ENCODE results near the gene GASK1A. TPM values are rescaled to one million over a fixed set of nuclear protein-coding genes. Genes with fewer than 3 reads are reported as not detected.
"Not testable (repeated sequence)": the region's sequence is repeated elsewhere in the genome, so short reads cannot be mapped to it uniquely, and the experiment has no call there.

Gene GASK1A
- total RNA-seq, 1 donor from 2014 or later = 1.6 TPM

DNA sequence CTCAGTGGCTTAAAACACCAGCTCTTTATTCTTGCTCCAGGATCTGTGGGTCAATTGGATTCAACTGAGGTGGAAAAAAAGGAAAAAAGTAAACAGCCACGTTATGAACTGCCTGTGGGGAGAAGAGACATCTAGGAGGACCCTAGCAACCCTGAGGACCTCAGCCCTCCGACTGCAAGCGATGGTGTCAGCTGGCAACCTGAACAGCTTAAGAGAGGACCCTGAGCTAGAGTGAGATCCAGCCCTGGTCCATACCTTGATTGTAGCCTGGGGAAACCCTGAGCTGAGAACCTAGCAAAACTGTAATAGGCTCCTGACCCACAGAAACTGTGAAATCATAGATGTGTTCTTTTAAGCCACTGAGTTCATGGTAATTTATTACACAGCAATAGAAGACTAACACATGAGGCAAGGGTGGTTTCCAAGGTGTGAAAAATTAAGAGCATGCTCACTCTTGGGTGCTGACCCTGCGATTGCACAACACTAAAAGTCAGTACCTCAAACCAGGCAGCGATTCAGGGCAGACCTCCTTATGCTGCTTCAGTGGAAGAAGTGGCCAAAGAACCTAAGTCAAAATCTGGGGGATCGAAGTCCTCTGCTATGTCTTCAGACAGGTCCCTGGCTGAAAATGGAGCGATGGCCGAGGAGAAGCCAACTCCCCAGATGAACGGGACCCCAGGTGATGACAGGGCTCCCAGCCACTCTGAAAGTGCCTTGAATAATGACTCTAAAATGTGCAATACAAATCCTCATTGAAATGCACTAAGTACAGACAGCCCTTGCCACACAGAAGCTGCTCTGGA is 57.7 kb downstream of the GASK1A start:
- no peaks in the 10 kb centered on the region for H3K9me3 ChIP-seq (replicated peaks)
- H3K4me3 ChIP-seq = no peak overlapping the region
- intact Hi-C loops (cut with micrococcal nuclease) = no loop called here
- H3K27ac ChIP-seq (replicated peaks) = no peak overlapping the region
- H3K36me3 ChIP-seq = no peaks in the 10 kb centered on the region
- no peaks in the 10 kb centered on the region for H3K4me1 ChIP-seq
- TF ChIP-seq, protein P1, sequence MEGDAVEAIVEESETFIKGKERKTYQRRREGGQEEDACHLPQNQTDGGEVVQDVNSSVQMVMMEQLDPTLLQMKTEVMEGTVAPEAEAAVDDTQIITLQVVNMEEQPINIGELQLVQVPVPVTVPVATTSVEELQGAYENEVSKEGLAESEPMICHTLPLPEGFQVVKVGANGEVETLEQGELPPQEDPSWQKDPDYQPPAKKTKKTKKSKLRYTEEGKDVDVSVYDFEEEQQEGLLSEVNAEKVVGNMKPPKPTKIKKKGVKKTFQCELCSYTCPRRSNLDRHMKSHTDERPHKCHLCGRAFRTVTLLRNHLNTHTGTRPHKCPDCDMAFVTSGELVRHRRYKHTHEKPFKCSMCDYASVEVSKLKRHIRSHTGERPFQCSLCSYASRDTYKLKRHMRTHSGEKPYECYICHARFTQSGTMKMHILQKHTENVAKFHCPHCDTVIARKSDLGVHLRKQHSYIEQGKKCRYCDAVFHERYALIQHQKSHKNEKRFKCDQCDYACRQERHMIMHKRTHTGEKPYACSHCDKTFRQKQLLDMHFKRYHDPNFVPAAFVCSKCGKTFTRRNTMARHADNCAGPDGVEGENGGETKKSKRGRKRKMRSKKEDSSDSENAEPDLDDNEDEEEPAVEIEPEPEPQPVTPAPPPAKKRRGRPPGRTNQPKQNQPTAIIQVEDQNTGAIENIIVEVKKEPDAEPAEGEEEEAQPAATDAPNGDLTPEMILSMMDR (IDR thresholded peaks at IDR 0.05; ENCODE audit: borderline replicate concordance) = no peak
- H3K27me3 ChIP-seq (ENCODE audit: low read depth) = no peaks in the 10 kb centered on the region
- DNase-seq = no peak

DNA sequence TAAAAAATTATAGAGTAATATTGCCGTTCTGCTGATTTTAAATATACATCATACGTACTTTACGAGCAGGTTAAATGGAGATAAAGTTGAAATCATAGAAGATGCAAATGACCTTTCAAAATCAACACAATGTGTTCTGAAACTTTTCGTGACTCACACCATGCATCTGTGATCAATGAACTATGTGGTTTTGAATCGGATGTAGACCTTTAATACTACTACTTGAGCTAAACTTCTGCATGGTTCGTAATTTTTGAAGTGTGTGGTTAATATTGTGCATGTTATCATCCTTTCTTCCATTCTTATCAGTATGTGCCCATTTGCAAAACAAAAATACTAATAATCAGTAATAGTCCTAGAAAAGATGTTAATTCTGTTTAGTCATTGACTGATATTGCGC is 58.9 kb downstream of the GASK1A start:
- intact Hi-C loops (cut with micrococcal nuclease) = no loop called here
- no peak overlapping the region for H3K4me3 ChIP-seq
- no peaks in the 10 kb centered on the region for H3K4me1 ChIP-seq
- TF ChIP-seq, protein P1 (IDR thresholded peaks at IDR 0.05; ENCODE audit: borderline replicate concordance) = no peak
- no peaks in the 10 kb centered on the region for H3K36me3 ChIP-seq
- H3K27me3 ChIP-seq (ENCODE audit: low read depth) = no peaks in the 10 kb centered on the region
- H3K27ac ChIP-seq (replicated peaks) = no peak overlapping the region
- H3K9me3 ChIP-seq (replicated peaks) = no peaks in the 10 kb centered on the region
- DNase-seq = no peak

DNA sequence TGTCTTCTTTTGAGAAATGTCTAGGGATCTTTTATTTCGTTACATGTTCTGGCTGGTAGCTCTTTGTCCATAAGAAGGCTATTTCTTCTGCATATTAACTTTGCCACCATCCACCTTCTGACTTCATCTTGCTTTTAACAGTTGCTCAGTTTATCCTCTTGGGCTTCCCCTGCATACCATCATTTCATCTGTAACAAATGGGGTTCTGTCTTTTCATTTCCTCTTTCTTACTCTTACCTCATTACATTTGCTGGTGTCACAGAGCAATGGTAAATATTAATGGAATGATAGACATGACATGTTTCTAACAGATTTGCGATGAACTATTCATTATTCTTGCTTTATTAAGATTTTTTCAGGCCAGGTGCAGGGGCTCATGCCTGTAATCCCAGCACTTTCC is 62.4 kb downstream of the GASK1A start:
- H3K27ac ChIP-seq (replicated peaks) = no peak overlapping the region
- no peaks in the 10 kb centered on the region for H3K27me3 ChIP-seq (ENCODE audit: low read depth)
- H3K9me3 ChIP-seq (replicated peaks) = peaks cover 29% of the 10 kb centered on the region
- H3K4me3 ChIP-seq = no peak overlapping the region
- intact Hi-C loops (cut with micrococcal nuclease) = no loop called here
- H3K4me1 ChIP-seq = no peaks in the 10 kb centered on the region
- no peaks in the 10 kb centered on the region for H3K36me3 ChIP-seq
- TF ChIP-seq, protein P1 (IDR thresholded peaks at IDR 0.05; ENCODE audit: borderline replicate concordance) = no peak
- no peak for DNase-seq

DNA sequence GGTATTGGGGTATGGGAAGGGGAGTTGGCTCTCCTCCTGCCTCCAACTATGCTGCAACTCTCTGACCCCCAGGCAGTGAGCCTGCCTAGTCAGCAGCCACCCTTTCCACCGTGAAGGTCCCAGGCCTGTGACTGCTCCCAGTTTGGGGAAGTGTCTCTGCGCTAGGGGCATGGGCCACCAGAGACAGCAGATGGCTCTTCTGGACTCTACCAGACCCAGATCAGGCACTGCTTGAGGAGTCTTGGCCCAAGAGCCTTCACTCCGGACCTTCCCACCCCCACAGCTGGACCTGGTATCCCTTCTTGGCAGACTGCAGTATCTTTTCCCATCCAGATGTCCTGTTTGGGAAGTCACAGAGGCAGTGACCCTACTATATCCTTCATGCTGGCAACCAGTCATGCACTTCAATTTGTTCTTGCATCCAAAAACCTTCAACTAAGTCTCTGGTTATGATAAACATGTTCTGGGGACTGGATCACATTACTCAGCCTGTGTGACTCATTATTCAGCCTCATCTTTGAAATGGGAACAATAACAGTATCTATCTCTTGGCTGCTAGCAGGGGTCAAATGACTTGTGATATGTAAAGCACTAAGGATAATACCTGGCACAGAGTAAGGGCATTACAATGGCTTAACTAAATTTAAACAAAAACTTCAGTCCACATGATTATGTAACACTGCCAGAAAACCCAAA is 64.1 kb downstream of the GASK1A start:
- no peak overlapping the region for H3K27ac ChIP-seq (replicated peaks)
- TF ChIP-seq, protein P1 (IDR thresholded peaks at IDR 0.05; ENCODE audit: borderline replicate concordance) = no peak
- no peaks in the 10 kb centered on the region for H3K27me3 ChIP-seq (ENCODE audit: low read depth)
- intact Hi-C loops (cut with micrococcal nuclease) = no loop called here
- H3K4me1 ChIP-seq = no peaks in the 10 kb centered on the region
- no peak for DNase-seq
- no peak overlapping the region for H3K4me3 ChIP-seq
- no peaks in the 10 kb centered on the region for H3K36me3 ChIP-seq
- peaks cover 44% of the 10 kb centered on the region for H3K9me3 ChIP-seq (replicated peaks)

DNA sequence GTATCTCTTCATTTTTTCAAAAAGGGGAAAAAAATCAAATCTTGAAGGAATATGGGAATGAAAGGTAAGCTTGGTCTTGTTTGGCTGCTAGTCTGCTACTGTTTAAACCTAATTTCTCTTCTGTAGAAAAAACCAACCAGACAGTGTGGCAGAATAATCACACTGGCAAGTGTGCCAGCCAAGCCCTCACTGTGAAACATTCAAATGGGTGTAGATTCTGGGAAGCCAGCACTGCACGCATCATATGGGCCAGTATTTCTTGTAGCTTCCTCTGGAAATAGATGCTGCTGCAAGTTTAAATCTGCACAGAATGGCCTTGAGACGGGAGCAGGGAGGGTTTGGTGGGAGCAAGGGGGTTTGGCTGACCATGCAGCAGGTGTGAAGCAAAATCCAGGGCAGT is 64.7 kb downstream of the GASK1A start:
- no peaks in the 10 kb centered on the region for H3K36me3 ChIP-seq
- H3K4me1 ChIP-seq = no peaks in the 10 kb centered on the region
- no peak for DNase-seq
- H3K4me3 ChIP-seq = no peak overlapping the region
- intact Hi-C loops (cut with micrococcal nuclease) = no loop called here
- no peaks in the 10 kb centered on the region for H3K27me3 ChIP-seq (ENCODE audit: low read depth)
- TF ChIP-seq, protein P1 (IDR thresholded peaks at IDR 0.05; ENCODE audit: borderline replicate concordance) = no peak
- no peak overlapping the region for H3K27ac ChIP-seq (replicated peaks)
- peaks cover 50% of the 10 kb centered on the region for H3K9me3 ChIP-seq (replicated peaks)

DNA sequence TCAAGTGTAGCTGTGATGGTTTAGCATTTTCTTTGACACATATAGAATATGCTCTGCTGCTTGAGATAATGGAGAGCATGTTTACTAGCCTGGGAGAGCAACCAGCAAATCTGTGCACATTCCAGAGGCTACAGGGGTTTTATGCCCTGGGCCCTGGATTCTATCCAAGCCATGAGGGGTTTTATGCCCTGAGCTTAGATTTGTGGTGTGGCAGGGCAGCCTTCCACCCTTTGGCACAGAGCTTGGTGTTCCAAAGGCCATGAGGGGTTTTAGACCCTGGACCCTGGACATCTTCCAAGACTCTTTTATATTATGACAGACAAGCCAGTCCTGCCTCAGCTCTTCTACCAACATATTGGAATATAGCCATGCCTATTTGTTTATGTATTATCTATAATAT is 66.0 kb downstream of the GASK1A start:
- not testable (repeated sequence) for H3K27ac ChIP-seq (replicated peaks)

More for the DNA sequence above, 66.0 kb downstream of the GASK1A start:
- H3K4me1 ChIP-seq; intact Hi-C loops (cut with micrococcal nuclease); H3K36me3 ChIP-seq; H3K4me3 ChIP-seq; H3K27me3 ChIP-seq (ENCODE audit: low read depth); DNase-seq: not testable (repeated sequence)
- H3K9me3 ChIP-seq (replicated peaks) = peaks cover 63% of the 10 kb centered on the region

Measured in left ventricle myocardium inferior (tissue), 1 donor.